Activated CD8-positive, alpha-beta memory T cell treated with anti-CD3 and anti-CD28 coated beads for 36 hours (primary cell): Measurements from ENCODE around the gene VTI1A. TPM values are rescaled to one million over a fixed set of nuclear protein-coding genes. Genes with fewer than 3 reads are reported as not detected.

ENCODE experiments used
- CTCF ChIA-PET: fragments of 350-600 bp; sonication (Branson Sonifier 250); formaldehyde crosslinking; loops from one replicate; lab custom pipeline; 2021; ENCODE audit warnings: antibody characterized with exemption; lab: Charles Lee
- POLR2A ChIA-PET: fragments of 350-600 bp; sonication (Branson Sonifier 250); formaldehyde crosslinking; loops from one replicate; lab custom pipeline; 2021; ENCODE audit warnings: antibody characterized with exemption; lab: Charles Lee
- total RNA-seq, 2 experiments: library from RNA; stranded (reverse); gene quantifications; one replicate each; pipeline ENCODE4 v1.2.3, GENCODE V29; 2021

The VTI1A gene
- total RNA-seq, 2 experiments from 2014 or later: 35.5 to 37.8 TPM

DNA sequence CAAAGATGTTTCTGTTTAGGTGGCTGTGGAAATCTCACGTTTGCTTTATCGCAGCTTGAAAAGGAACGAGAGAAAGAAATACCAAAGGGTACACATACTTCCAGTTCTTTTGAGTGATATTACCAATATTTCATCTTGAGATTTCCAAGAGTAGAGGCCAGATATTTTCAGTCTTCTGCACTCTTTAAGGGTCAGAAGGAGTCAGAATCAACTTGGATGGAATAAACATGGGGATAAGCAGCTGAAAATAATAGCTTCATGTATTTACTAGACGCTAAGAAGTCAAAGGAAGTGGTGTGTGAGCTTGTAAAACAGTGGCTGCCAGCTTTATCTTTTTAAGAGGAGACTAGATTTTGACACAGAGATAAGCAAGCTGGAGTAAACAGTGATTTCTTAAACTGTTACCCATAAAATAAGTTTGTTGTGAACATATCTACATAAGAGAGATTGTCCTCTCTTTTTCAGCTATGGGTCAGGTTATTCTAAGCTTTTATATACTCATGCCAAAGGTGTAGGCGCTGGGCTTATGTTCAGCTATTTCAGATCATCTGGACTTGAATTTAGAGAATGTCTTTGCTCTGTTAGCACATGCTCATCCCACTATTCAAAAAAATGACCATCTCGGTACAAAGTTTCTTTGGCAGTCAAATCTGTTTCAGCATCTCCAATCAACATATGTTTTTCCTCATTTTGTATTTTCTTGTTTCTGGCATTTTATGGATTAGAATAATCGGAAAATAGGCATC lies 332.2 kb downstream of the VTI1A start:
- POLR2A ChIA-PET: no interaction called here
- CTCF ChIA-PET: no interaction called here

- ChIA-PET POLR2A (no interaction called here), CTCF (no interaction called here)
These were observed 335.3 kb downstream of the VTI1A start for GRCh38 chr10:112782200-112782907.

- CTCF ChIA-PET: no interaction called here
- POLR2A ChIA-PET: no interaction called here
These were observed 336.5 kb downstream of the VTI1A start for GRCh38 chr10:112783351-112784021.

- POLR2A ChIA-PET: no interaction called here
These were observed 337.0 kb downstream of the VTI1A start for GRCh38 chr10:112784022-112784461.

DNA sequence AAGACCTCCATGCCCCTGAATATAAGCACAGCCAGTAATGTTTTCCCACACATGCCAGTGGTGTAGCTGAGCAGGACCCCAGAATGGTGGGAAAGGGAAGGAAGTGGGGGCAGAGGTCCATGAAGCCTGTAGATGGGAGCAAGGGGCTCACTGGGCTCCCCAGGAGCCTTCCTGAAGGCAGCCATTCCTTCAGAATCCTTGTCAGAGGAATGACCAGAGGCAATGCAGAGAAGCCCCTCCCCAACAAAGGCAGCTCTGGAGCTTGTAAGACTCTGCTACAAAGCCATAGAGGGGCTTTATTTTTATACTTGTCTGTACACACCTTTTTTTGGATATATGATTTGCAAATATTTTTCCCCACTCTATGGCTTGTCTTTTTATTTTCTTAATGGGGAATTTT lies 338.1 kb downstream of the VTI1A start:
- CTCF ChIA-PET: no interaction called here
- POLR2A ChIA-PET: no interaction called here

More at GRCh38 chr10:112784022-112784461, 337.0 kb downstream of the VTI1A start:
- CTCF ChIA-PET: no interaction called here

DNA sequence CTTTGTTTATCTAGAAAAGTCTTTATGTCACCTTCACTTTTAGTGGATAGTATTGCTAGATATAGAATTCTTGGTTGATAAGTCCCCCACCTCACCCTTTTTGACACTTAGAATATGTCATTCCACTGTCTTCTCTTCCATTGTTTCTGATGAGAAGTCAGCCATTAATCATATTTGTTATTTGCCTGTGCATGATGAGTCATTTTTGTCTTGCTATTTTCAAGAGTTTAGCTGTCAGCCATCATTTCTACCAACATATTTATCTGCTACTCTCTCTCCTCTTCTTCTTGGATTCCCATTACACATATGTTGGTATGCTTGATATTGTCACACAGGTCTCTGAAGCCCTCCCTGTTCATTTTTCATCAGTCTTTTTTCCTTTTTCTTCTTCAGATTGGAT lies 342.2 kb downstream of the VTI1A start:
- POLR2A ChIA-PET: no interaction called here
- CTCF ChIA-PET: no interaction called here

DNA sequence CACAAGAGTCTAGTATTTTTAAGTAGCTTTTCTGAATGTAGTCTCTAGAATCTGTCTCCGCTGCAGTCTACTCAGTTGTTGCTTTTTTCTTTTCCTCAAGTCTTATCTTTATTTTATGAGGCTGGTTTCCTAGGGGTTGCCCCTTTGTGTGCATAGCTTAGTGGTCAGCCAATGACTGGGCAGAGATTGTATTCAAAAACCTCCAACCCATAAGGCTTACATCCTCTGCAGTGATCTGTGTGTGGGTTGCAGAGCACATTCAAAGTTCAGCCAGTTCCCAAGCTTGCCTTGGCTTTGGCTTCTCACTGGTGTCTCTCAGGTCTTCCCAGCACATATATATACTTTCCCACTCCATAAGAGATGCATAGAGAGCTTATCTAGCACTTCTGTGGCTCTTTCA lies 343.0 kb downstream of the VTI1A start:
- POLR2A ChIA-PET: no interaction called here

GRCh38 chr10:112790921-112791320 lies 343.9 kb downstream of the VTI1A start:
- CTCF ChIA-PET: no interaction called here
- POLR2A ChIA-PET: no interaction called here

More for the DNA sequence above, 343.0 kb downstream of the VTI1A start:
- CTCF ChIA-PET: interaction anchor here (0.7 kb wide), 1 partner anchor 588 kb away, joined by 4 read pairs; no protein-coding TSS in a partner anchor

DNA sequence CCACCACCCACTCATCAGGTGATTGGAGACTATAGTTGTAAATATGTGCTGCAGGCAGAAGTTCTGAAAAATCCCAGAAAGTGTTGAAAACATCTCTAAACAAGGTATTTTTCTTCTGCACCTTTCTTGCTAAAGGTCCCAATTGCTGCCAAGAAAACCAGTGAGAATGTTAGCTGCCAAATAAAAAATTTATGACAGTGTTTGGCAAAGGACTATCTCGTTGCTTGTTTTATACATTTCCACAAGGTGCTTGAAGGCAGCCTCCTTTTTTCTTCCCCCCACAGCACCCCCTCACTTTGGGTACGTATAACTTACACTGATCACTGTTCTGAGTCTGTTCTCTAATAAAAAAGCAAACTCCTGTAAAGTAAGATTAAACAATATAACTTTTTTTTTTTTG lies 344.4 kb downstream of the VTI1A start:
- POLR2A ChIA-PET: no interaction called here
- CTCF ChIA-PET: no interaction called here

- CTCF ChIA-PET: no interaction called here
- POLR2A ChIA-PET: no interaction called here
These were observed 345.6 kb downstream of the VTI1A start for GRCh38 chr10:112792487-112793201.

DNA sequence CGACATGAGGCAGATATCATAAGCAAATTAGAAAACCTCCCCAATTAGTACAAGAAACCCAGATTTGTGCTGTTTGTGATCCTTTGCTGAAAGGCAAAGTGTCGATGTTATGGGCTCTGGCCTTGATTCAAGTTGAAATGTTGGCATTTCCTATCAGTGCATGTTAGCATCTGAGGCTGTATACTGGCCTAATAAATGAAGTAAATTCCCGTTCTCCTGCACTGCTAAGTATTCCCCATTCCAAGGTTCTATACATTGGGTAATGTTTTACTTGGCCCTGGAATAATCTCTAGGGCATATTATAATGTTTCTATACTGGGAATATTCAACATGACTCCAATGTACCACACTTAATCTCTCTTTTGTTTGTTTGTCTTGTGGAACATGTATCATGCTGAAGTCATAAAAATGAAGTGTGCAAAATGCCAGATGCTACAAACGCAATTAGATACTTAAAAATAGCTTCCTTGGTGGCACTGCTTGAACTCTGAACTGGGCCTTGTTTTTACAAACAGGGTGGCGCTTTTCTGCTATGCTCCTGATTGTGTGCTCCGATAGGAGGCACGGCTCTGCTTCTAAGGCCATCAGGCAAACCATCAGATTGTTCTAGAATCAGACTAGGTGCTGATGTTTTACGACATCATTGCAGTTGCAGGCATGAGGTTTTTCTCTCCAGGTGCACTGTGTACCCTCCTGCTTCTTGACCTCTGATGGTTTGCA lies 346.3 kb downstream of the VTI1A start:
- ChIA-PET POLR2A (no interaction called here), CTCF (no interaction called here)

- ChIA-PET POLR2A (no interaction called here), CTCF (no interaction called here)
These were observed 347.2 kb downstream of the VTI1A start for GRCh38 chr10:112794201-112794600.

DNA sequence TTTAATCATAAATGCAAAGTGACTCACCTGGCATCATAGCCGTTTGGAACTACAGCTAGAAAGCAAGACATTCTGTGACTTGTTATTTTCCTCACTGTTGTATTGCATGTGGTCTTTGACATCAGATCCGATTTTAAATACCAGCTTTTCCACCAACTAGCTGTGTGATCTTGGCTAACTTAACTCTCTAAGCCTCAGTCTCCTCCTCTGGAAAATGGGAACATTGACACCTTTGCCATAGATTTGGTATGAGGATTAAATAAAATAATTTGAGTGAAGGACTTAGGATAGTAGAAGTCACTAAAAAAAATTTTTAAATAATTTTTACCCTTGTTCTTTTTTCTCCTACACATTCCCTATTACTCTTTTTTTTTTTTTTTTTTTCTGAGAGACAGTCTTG lies 348.1 kb downstream of the VTI1A start:
- ChIA-PET CTCF (no interaction called here), POLR2A (no interaction called here)

- CTCF ChIA-PET: interaction anchor here (1.2 kb wide), 1 partner anchor 62 kb away, joined by 3 read pairs; no protein-coding TSS in a partner anchor
- POLR2A ChIA-PET: no interaction called here
These were observed 350.2 kb downstream of the VTI1A start for GRCh38 chr10:112797197-112797596.

- ChIA-PET CTCF (interaction anchor here (0.5 to 1.2 kb wide), 2 partner anchors 63 to 1360 kb away, joined by 3 read pairs; no protein-coding TSS in a partner anchor), POLR2A (no interaction called here)
These were observed 350.8 kb downstream of the VTI1A start for GRCh38 chr10:112797855-112798254.

DNA sequence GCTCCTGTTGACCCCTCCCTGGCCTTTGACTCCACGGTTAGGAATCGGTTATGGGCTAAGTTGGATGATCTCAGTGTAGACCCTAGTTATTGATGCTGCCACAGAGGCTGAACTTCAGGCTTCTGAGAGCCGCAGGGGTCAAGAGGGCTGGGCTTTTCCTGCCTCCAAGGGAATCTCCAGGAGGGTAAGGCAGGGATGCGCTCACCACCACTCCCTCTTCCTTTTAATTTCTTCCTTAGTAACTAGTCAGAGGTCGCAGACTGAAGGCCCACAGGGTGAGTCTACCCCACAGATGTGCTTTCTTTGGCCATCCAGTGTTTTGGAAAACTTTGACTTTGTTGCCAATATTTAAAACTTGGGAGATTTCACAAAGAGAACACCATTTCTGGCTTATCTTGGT lies 352.0 kb downstream of the VTI1A start:
- ChIA-PET CTCF (no interaction called here), POLR2A (no interaction called here)

- ChIA-PET POLR2A (no interaction called here), CTCF (no interaction called here)
These were observed 352.9 kb downstream of the VTI1A start for GRCh38 chr10:112799726-112800510.

- POLR2A ChIA-PET: no interaction called here
- CTCF ChIA-PET: no interaction called here
These were observed 354.0 kb downstream of the VTI1A start for GRCh38 chr10:112801004-112801403.
